Measurements from ENCODE around the gene SMIM17.

The SMIM17 gene

DNA sequence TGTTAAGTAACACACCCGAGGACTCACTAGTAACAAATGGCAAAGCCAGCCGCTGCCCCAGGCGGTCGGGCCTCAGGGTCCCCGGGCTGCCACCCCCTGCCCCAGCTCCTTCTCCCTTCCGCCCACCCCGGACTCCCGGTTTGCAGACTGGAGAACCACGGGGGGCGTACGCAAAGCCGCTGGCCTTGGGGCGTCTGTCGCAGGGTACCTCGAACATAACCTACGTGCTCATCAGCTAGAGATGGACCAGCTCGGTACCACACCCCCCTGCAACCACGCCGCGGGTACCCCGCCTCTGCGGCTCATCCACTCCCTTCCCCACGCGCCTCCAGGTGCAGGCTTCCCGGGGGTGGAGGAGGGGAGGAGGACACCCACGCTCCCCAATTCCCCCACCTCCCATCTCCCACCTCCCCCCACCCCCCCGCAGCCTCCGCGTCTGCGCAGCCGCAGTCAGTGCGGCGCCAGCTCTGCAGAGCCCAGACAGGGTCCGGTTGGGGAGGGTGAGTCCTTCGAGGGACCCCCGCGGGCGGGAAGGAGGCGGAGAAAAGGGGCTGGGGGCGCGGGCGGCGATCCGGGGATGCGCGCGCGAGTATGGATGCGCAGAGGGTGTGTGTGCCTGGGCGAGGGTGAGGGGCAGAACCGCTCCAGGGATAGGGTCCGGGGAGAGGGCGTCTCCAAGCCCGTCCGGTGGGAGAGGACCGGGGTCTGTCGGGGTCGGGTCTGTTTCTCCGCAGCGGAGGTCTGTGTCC is at the start of gene SMIM17:
SMIM17 (plus strand) TSS at position 449 of the 749 bp plus-strand sequence. CDS start 2,509 bp downstream, outside the sequence.
- Histone ChIP-seq H3K9me3 (peaks cover 21% of the 10 kb centered on the region), H3K27ac (no peak within 1 kb of the TSS), H3K4me3 (ENCODE audit: low read depth in 1 of 2, low read length in 1 of 2) (no peak within 1 kb of the TSS), H3K36me3 (no peaks in the 10 kb centered on the region), H3K27me3 (peaks cover 33% of the 10 kb centered on the region), H3K4me1 (ENCODE audit: control insufficient read depth in 1 of 2, insufficient read depth in 1 of 2, low read depth in 1 of 2, low read length in 1 of 2) (no peaks in the 10 kb centered on the region)
- TF ChIP-seq, protein P1, sequence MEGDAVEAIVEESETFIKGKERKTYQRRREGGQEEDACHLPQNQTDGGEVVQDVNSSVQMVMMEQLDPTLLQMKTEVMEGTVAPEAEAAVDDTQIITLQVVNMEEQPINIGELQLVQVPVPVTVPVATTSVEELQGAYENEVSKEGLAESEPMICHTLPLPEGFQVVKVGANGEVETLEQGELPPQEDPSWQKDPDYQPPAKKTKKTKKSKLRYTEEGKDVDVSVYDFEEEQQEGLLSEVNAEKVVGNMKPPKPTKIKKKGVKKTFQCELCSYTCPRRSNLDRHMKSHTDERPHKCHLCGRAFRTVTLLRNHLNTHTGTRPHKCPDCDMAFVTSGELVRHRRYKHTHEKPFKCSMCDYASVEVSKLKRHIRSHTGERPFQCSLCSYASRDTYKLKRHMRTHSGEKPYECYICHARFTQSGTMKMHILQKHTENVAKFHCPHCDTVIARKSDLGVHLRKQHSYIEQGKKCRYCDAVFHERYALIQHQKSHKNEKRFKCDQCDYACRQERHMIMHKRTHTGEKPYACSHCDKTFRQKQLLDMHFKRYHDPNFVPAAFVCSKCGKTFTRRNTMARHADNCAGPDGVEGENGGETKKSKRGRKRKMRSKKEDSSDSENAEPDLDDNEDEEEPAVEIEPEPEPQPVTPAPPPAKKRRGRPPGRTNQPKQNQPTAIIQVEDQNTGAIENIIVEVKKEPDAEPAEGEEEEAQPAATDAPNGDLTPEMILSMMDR (IDR thresholded peaks at IDR 0.05), result no peak

DNA sequence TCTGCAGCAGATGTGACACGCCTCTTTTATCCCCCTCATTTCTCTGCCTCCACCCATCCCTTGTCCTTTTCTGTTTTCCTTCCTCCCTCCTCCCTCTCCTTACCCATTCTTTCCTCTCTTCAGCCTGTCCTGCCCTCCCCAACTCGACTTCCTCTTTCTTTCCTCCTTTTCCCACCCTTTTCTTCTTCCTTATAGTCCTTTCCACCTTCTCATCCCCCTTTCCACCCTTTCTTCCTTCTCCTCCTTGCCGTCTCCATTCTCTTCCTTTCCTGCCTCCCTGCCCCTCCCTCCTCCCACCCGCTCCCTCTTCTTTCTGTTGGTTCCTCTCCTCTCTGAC is 48.5 kb upstream of the SMIM17 start:
- peak overlapping the region; percentile 69 to 74 for H3K4me3 ChIP-seq (ENCODE audit: low read depth in 1 of 2, low read length in 1 of 2)
- TF ChIP-seq, protein P1 (IDR thresholded peaks at IDR 0.05), result no peak
- peaks cover 13 to 14% of the 10 kb centered on the region in 2 experiments for H3K4me1 ChIP-seq (ENCODE audit: control insufficient read depth in 1 of 2, insufficient read depth in 1 of 2, low read depth in 1 of 2, low read length in 1 of 2)
- no peak overlapping the region for H3K27ac ChIP-seq
- no peaks in the 10 kb centered on the region for H3K27me3 ChIP-seq
- no peaks in the 10 kb centered on the region for H3K9me3 ChIP-seq
- H3K36me3 ChIP-seq, result no peaks in the 10 kb centered on the region

DNA sequence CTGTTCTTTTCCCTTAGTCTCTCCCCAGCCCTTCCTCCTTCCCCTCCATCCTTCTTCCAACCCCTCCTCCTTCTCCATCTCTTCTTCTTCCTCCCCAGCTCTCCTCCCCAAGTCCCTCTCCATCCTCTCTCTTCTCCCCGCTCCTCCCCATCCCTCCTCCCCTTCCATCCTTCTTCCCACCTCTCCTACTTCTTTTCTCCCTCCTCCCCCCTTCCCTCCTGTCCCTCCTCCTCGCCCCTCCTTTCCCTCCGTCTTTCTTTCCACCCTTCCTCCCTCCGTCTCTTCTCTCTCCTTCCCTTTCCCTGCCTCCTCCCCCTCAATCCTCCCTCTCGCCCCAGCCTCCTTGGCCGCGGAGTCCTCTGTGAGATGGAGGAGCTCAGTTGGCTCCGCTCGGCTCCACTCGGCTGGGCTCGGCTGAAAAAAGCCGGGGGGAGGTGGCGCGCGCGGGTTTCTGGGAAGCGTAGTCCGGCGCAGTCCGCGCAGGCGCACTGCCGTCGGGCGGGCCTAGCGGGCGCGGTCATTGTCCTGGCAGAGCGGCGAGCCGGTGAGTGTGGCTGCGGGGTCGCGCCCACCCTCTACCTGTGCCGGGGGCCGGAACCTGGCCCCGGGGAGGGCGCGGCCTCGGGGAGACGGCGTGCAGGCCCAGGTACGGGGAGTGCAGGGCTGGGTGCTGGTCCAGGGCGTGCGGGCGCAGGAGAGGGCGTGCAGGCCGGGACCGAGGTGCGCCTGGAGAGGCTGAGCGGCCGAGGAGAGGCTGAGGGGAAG is 48.0 kb upstream of the SMIM17 start, which contains the start of gene ZNF71:
ZNF71 (plus strand) TSS at position 520 of the 765 bp plus-strand sequence. CDS start 6,257 bp downstream, outside the sequence.
- Histone ChIP-seq H3K4me1 (ENCODE audit: control insufficient read depth in 1 of 2, insufficient read depth in 1 of 2, low read depth in 1 of 2, low read length in 1 of 2) (peaks cover 13 to 14% of the 10 kb centered on the region in 2 experiments), H3K27me3 (no peaks in the 10 kb centered on the region), H3K27ac (peak within 1 kb of the TSS; percentile 54), H3K4me3 (ENCODE audit: low read depth in 1 of 2, low read length in 1 of 2) (peak within 1 kb of the TSS; percentile 69 to 74), H3K36me3 (no peaks in the 10 kb centered on the region), H3K9me3 (no peaks in the 10 kb centered on the region)
- TF ChIP-seq, protein P1 (IDR thresholded peaks at IDR 0.05), result no peak

DNA sequence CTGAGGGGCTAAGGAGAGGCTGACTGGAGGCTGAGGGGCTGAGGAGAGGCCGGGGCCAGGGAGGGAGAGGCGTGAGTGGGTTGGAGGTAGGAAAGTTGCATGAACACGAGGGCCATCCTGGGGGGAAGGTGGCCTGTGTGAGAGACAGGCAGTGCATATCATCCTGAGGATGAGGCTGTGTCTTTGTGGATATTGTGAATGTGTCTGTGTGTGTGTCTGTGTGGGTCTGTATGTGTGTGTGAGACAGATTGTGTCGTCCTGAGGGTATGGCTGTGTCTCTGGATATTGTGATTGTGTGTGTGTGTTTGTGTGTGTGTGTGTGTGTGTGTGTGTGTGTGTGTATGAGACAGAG is 47.4 kb upstream of the SMIM17 start:
- Histone ChIP-seq H3K9me3 (no peaks in the 10 kb centered on the region), H3K4me1 (ENCODE audit: control insufficient read depth in 1 of 2, insufficient read depth in 1 of 2, low read depth in 1 of 2, low read length in 1 of 2) (peaks cover 13 to 14% of the 10 kb centered on the region in 2 experiments), H3K27me3 (no peaks in the 10 kb centered on the region), H3K27ac (no peak overlapping the region), H3K4me3 (ENCODE audit: low read depth in 1 of 2, low read length in 1 of 2) (peak overlapping the region; percentile 69 to 74), H3K36me3 (no peaks in the 10 kb centered on the region)
- TF ChIP-seq, protein P1 (IDR thresholded peaks at IDR 0.05), result no peak

DNA sequence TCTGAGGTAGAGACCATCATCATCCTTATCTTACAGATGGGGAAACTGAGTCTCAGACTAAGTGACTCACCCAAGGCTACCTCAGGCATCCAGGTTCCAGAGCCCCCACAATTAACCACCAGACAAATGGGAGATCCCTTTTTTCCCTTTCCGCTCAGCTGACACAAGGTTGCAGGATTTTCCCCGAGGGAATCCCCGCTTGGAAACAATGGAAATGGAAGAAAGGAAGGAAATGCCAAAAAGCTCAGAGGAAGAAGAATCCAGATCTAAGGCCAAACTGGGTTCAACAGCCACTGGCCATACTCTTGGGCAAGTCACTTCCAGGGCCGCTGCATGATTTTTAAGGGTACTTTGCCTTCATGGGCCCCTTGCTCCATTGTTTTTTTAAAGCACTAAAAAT is 46.3 kb upstream of the SMIM17 start:
- TF ChIP-seq, protein P1 (IDR thresholded peaks at IDR 0.05), result no peak
- no peak overlapping the region for H3K4me3 ChIP-seq (ENCODE audit: low read depth in 1 of 2, low read length in 1 of 2)
- H3K4me1 ChIP-seq (ENCODE audit: control insufficient read depth in 1 of 2, insufficient read depth in 1 of 2, low read depth in 1 of 2, low read length in 1 of 2), result peaks cover 13 to 14% of the 10 kb centered on the region in 2 experiments
- H3K27ac ChIP-seq, result no peak overlapping the region
- H3K36me3 ChIP-seq, result peaks cover 6% of the 10 kb centered on the region
- H3K9me3 ChIP-seq, result peaks cover 3% of the 10 kb centered on the region
- no peaks in the 10 kb centered on the region for H3K27me3 ChIP-seq

Measured in neutrophil (primary cell).